ENCODE results near the gene SLC12A2.

DNA sequence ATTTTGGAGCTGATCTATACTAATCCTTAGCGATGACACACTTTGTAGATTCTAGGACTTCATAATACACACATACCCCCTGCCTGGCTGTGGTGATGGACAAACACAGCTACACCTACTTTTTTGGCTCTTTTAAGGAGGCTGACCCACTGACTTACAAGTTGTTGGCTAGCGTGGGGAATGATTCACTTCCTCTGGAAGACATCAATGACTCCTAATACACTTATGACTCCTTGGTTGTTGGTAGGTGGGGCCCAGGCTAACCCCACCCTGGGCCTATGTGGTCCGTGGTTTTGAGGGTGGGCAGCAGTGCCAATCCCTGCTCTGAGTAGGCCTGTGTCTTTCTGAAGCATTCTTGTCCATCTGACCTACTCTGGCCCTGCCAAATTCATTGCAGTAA, 144.4 kb downstream of the SLC12A2 start:
- TF ChIP-seq, protein P1, sequence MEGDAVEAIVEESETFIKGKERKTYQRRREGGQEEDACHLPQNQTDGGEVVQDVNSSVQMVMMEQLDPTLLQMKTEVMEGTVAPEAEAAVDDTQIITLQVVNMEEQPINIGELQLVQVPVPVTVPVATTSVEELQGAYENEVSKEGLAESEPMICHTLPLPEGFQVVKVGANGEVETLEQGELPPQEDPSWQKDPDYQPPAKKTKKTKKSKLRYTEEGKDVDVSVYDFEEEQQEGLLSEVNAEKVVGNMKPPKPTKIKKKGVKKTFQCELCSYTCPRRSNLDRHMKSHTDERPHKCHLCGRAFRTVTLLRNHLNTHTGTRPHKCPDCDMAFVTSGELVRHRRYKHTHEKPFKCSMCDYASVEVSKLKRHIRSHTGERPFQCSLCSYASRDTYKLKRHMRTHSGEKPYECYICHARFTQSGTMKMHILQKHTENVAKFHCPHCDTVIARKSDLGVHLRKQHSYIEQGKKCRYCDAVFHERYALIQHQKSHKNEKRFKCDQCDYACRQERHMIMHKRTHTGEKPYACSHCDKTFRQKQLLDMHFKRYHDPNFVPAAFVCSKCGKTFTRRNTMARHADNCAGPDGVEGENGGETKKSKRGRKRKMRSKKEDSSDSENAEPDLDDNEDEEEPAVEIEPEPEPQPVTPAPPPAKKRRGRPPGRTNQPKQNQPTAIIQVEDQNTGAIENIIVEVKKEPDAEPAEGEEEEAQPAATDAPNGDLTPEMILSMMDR (IDR thresholded peaks at IDR 0.05): no peak
- no peak for TF ChIP-seq POLR2AphosphoS5 (IDR thresholded peaks at IDR 0.05)

All from prostate gland (tissue), 2 donors.